HEK293 (cell line): ENCODE results near the gene UHRF2.

Source experiments
- CTCF ChIA-PET: fragments of 350-600 bp; formaldehyde crosslinking; extraction: SDS; loops from one replicate; lab custom pipeline; 2021; ENCODE audit warnings: antibody characterized with exemption; lab: Yijun Ruan, JAX
- POLR2A ChIA-PET: fragments of 300-600 bp; formaldehyde crosslinking; extraction: SDS; loops from one replicate; lab custom pipeline; 2020; ENCODE audit warnings: antibody characterized with exemption, inconsistent platforms; lab: Yijun Ruan, JAX
- H3K27ac ChIP-seq: fragments of 200-500 bp; sonication (Bioruptor generic); 2 replicates; pipeline ENCODE4 v1.5.1; 2014; ENCODE audit warnings: low read depth, low read length, control low read depth, inconsistent platforms; ENCODE audit errors: extremely low read depth
- H3K36me3 ChIP-seq, 2 experiments: fragments of 200-500 bp in 1 of 2; sonication (Bioruptor generic) in 1 of 2; 1 replicate in 1 of 2; 2 replicates in 1 of 2; pipeline ENCODE4 v1.5.1; 2014 to 2017; ENCODE audit warnings: inconsistent platforms in 2 of 2, low read length in 2 of 2; ENCODE audit not compliant: control insufficient read depth in 2 of 2, insufficient read depth in 1 of 2
- H3K4me1 ChIP-seq: fragments of 200-500 bp; sonication (Bioruptor generic); 2 replicates; pipeline ENCODE4 v1.5.1; 2014; ENCODE audit warnings: mild to moderate bottlenecking, low read length, inconsistent platforms; ENCODE audit not compliant: control insufficient read depth, insufficient read depth
- H3K4me3 ChIP-seq: 2 replicates; pipeline ENCODE4 v1.5.1; 2011; ENCODE audit warnings: low read depth, mild to moderate bottlenecking, control low read depth, low read length, moderate library complexity
- H3K9me3 ChIP-seq: fragments of 200-500 bp; sonication (Bioruptor generic); 2 replicates; pipeline ENCODE4 v1.5.1; 2014; ENCODE audit warnings: low read depth, low read length, inconsistent platforms; ENCODE audit not compliant: control insufficient read depth, insufficient read depth
- AEBP2 ChIP-seq: fragments of 450-650 bp; formaldehyde crosslinking; IDR thresholded peaks from 2 replicates; pipeline ENCODE4 v1.5.1; 2016; ENCODE audit warnings: missing biosample characterization, missing genetic modification characterization, borderline replicate concordance
- BCL11B ChIP-seq: fragments of 450-650 bp; formaldehyde crosslinking; IDR thresholded peaks from 2 replicates; pipeline ENCODE4 v1.5.1; 2016; ENCODE audit warnings: low read depth, missing biosample characterization, missing genetic modification characterization
- YY1 ChIP-seq: fragments of 450-650 bp; formaldehyde crosslinking; IDR thresholded peaks from 2 replicates; pipeline ENCODE4 v1.5.1; 2018; ENCODE audit warnings: missing biosample characterization, missing genetic modification characterization
- YY2 ChIP-seq: fragments of 450-650 bp; formaldehyde crosslinking; IDR thresholded peaks from 2 replicates; pipeline ENCODE4 v1.5.1; 2016; ENCODE audit warnings: missing biosample characterization, missing genetic modification characterization
- ZBTB11 ChIP-seq: fragments of 450-650 bp; formaldehyde crosslinking; conservative IDR thresholded peaks from 2 replicates; pipeline ENCODE4 v1.5.1; 2016; ENCODE audit warnings: low read depth, missing biosample characterization, missing genetic modification characterization
- ZBTB7A ChIP-seq: fragments of 450-650 bp; formaldehyde crosslinking; IDR thresholded peaks from 2 replicates; pipeline ENCODE4 v1.5.1; 2016; ENCODE audit warnings: low read depth, missing biosample characterization, missing genetic modification characterization
- ZNF114 ChIP-seq: fragments of 450-650 bp; formaldehyde crosslinking; IDR thresholded peaks from 2 replicates; pipeline ENCODE4 v1.5.0; 2017; ENCODE audit warnings: missing biosample characterization, missing genetic modification characterization
- ZNF174 ChIP-seq: fragments of 450-650 bp; formaldehyde crosslinking; IDR thresholded peaks from 2 replicates; pipeline ENCODE4 v1.5.0; 2017; ENCODE audit warnings: missing biosample characterization, mild to moderate bottlenecking, missing genetic modification characterization
- ZNF335 ChIP-seq: fragments of 450-650 bp; formaldehyde crosslinking; conservative IDR thresholded peaks from 2 replicates; pipeline ENCODE4 v1.5.1; 2016; ENCODE audit warnings: missing biosample characterization, missing genetic modification characterization
- ZNF501 ChIP-seq: fragments of 450-650 bp; formaldehyde crosslinking; IDR thresholded peaks from 2 replicates; pipeline ENCODE4 v1.5.1; 2016; ENCODE audit warnings: missing biosample characterization, missing genetic modification characterization
- ZNF76 ChIP-seq: fragments of 450-650 bp; formaldehyde crosslinking; IDR thresholded peaks from 2 replicates; pipeline ENCODE4; 2016; ENCODE audit warnings: low read depth, missing biosample characterization, missing genetic modification characterization, borderline replicate concordance
- ZNF843 ChIP-seq: fragments of 450-650 bp; formaldehyde crosslinking; IDR thresholded peaks from 2 replicates; pipeline ENCODE4 v1.5.1; 2016; ENCODE audit warnings: missing biosample characterization, missing genetic modification characterization
- TF ChIP-seq, protein P1 (sequence below): fragments of 450-650 bp; formaldehyde crosslinking; IDR thresholded peaks from 2 replicates; pipeline ENCODE4 v1.5.1; 2017; ENCODE audit warnings: missing biosample characterization, missing genetic modification characterization
- TF ChIP-seq, protein P2 (sequence below): fragments of 450-650 bp; formaldehyde crosslinking; IDR thresholded peaks from 2 replicates; pipeline ENCODE4 v1.5.1; 2017; ENCODE audit warnings: missing biosample characterization, missing genetic modification characterization
- TF ChIP-seq, protein P3 (sequence below): IDR thresholded peaks from 2 replicates; pipeline ENCODE4 v1.6.1; 2011; ENCODE audit warnings: mild to moderate bottlenecking, low read depth, low read length, borderline replicate concordance
- TF ChIP-seq, protein P4 (sequence below): sonication (generic); formaldehyde crosslinking; IDR thresholded peaks from 2 replicates; pipeline ENCODE4 v1.8.1; 2022; ENCODE audit warnings: mild to moderate bottlenecking, moderate library complexity, missing genetic modification reagents

The UHRF2 gene

DNA sequence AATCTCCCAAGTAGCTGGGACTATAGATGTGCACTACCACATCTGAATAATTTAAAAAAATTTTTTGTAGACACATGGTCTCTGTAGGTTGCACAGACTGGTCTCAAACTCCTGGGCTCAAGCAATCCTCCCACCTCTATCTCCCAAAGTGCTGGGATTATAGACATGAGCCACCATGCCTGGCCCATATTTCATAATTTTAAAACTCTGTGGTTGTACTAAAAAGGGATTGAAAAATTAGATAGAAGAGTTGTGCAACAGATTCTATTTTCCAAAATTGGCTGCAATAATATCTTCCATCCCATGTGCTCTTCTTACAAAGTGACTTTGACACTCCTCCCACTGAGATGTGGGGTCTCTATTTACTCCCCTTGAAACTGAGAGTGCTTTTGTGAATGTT, 7.6 kb upstream of the UHRF2 start:
- Histone ChIP-seq H3K9me3 (no peaks in the 10 kb centered on the region), H3K36me3 (no peaks in the 10 kb centered on the region), H3K27ac (no peak overlapping the region), H3K4me1 (no peaks in the 10 kb centered on the region), H3K4me3 (no peak overlapping the region)
- TF ChIP-seq ZNF501 (tag by site-specific recombination) = no peak
- TF ChIP-seq, protein P1, sequence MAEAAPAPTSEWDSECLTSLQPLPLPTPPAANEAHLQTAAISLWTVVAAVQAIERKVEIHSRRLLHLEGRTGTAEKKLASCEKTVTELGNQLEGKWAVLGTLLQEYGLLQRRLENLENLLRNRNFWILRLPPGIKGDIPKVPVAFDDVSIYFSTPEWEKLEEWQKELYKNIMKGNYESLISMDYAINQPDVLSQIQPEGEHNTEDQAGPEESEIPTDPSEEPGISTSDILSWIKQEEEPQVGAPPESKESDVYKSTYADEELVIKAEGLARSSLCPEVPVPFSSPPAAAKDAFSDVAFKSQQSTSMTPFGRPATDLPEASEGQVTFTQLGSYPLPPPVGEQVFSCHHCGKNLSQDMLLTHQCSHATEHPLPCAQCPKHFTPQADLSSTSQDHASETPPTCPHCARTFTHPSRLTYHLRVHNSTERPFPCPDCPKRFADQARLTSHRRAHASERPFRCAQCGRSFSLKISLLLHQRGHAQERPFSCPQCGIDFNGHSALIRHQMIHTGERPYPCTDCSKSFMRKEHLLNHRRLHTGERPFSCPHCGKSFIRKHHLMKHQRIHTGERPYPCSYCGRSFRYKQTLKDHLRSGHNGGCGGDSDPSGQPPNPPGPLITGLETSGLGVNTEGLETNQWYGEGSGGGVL (tag by site-specific recombination) = no peak
- TF ChIP-seq ZNF335 (tag by site-specific recombination) = no peak
- TF ChIP-seq ZNF843 (tag by site-specific recombination) = no peak
- TF ChIP-seq, protein P2, sequence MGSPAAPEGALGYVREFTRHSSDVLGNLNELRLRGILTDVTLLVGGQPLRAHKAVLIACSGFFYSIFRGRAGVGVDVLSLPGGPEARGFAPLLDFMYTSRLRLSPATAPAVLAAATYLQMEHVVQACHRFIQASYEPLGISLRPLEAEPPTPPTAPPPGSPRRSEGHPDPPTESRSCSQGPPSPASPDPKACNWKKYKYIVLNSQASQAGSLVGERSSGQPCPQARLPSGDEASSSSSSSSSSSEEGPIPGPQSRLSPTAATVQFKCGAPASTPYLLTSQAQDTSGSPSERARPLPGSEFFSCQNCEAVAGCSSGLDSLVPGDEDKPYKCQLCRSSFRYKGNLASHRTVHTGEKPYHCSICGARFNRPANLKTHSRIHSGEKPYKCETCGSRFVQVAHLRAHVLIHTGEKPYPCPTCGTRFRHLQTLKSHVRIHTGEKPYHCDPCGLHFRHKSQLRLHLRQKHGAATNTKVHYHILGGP = no peak
- no peak for TF ChIP-seq AEBP2 (tag by site-specific recombination)
- no peak for TF ChIP-seq ZBTB11 (tag by site-specific recombination)
- TF ChIP-seq YY2 (tag by site-specific recombination) = no peak
- no peak for TF ChIP-seq ZNF76
- TF ChIP-seq, protein P3, sequence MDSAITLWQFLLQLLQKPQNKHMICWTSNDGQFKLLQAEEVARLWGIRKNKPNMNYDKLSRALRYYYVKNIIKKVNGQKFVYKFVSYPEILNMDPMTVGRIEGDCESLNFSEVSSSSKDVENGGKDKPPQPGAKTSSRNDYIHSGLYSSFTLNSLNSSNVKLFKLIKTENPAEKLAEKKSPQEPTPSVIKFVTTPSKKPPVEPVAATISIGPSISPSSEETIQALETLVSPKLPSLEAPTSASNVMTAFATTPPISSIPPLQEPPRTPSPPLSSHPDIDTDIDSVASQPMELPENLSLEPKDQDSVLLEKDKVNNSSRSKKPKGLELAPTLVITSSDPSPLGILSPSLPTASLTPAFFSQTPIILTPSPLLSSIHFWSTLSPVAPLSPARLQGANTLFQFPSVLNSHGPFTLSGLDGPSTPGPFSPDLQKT = no peak
- TF ChIP-seq ZBTB7A (tag by site-specific recombination) = no peak
- no peak for TF ChIP-seq BCL11B (tag by site-specific recombination)
- TF ChIP-seq ZNF174 = no peak
- TF ChIP-seq YY1 (tag by site-specific recombination) = no peak
- TF ChIP-seq, protein P4, sequence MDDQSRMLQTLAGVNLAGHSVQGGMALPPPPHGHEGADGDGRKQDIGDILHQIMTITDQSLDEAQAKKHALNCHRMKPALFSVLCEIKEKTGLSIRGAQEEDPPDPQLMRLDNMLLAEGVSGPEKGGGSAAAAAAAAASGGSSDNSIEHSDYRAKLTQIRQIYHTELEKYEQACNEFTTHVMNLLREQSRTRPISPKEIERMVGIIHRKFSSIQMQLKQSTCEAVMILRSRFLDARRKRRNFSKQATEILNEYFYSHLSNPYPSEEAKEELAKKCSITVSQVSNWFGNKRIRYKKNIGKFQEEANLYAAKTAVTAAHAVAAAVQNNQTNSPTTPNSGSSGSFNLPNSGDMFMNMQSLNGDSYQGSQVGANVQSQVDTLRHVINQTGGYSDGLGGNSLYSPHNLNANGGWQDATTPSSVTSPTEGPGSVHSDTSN (CRISPR knock-in tag) = no peak
- no peak for TF ChIP-seq ZNF114 (tag by site-specific recombination)
- CTCF ChIA-PET = no interaction called here
- POLR2A ChIA-PET = no interaction called here
